Mucosa of stomach (tissue), 1 donor: ENCODE results near the gene CD2AP.

Experiments
- H3K27me3 ChIP-seq: one replicate; pipeline ENCODE4 v1.7.0; 2013; ENCODE audit warnings: mild to moderate bottlenecking, low read length; ENCODE audit not compliant: control insufficient read depth, insufficient read depth
- H3K36me3 ChIP-seq: one replicate; pipeline ENCODE4 v1.7.0; 2013; ENCODE audit warnings: low read length; ENCODE audit not compliant: control insufficient read depth, insufficient read depth
- H3K4me1 ChIP-seq: one replicate; pipeline ENCODE4 v1.7.0; 2013; ENCODE audit warnings: mild to moderate bottlenecking, low read length; ENCODE audit not compliant: control insufficient read depth, insufficient read depth
- H3K4me3 ChIP-seq: one replicate; pipeline ENCODE4 v1.7.0; 2013; ENCODE audit warnings: low read length
- H3K9ac ChIP-seq: one replicate; pipeline ENCODE4 v1.7.0; 2013; ENCODE audit warnings: mild to moderate bottlenecking, low read length, moderate library complexity
- H3K9me3 ChIP-seq: one replicate; pipeline ENCODE4 v1.7.0; 2013; ENCODE audit warnings: mild to moderate bottlenecking, low read length, moderate library complexity; ENCODE audit not compliant: control insufficient read depth
- donor health status: Pancreatic carcinoma.

The CD2AP gene

GRCh38 chr6:47447722-47448121 lies 29.9 kb upstream of the CD2AP start:
- Histone ChIP-seq H3K4me3 (no peak overlapping the region), H3K9me3 (no peaks in the 10 kb centered on the region), H3K9ac (no peak overlapping the region), H3K36me3 (no peaks in the 10 kb centered on the region), H3K27me3 (no peaks in the 10 kb centered on the region), H3K4me1 (no peaks in the 10 kb centered on the region)

GRCh38 chr6:47451162-47451561 lies 26.4 kb upstream of the CD2AP start:
- Histone ChIP-seq H3K4me1 (peaks cover 8% of the 10 kb centered on the region), H3K36me3 (no peaks in the 10 kb centered on the region), H3K9ac (no peak overlapping the region), H3K9me3 (no peaks in the 10 kb centered on the region), H3K27me3 (no peaks in the 10 kb centered on the region), H3K4me3 (no peak overlapping the region)

GRCh38 chr6:47452899-47453298 lies 24.7 kb upstream of the CD2AP start:
- H3K36me3 ChIP-seq = no peaks in the 10 kb centered on the region

GRCh38 chr6:47453372-47453936 lies 24.1 kb upstream of the CD2AP start:
- Histone ChIP-seq H3K4me3 (no peak overlapping the region), H3K9me3 (no peaks in the 10 kb centered on the region), H3K4me1 (peaks cover 10% of the 10 kb centered on the region), H3K9ac (no peak overlapping the region), H3K27me3 (no peaks in the 10 kb centered on the region), H3K36me3 (no peaks in the 10 kb centered on the region)

More at GRCh38 chr6:47452899-47453298, 24.7 kb upstream of the CD2AP start:
- H3K4me1 ChIP-seq = peaks cover 10% of the 10 kb centered on the region
- H3K9ac ChIP-seq = no peak overlapping the region
- no peaks in the 10 kb centered on the region for H3K9me3 ChIP-seq
- H3K27me3 ChIP-seq = no peaks in the 10 kb centered on the region
- no peak overlapping the region for H3K4me3 ChIP-seq

- Histone ChIP-seq H3K9me3 (no peaks in the 10 kb centered on the region), H3K27me3 (no peaks in the 10 kb centered on the region), H3K4me3 (no peak overlapping the region), H3K36me3 (no peaks in the 10 kb centered on the region), H3K9ac (no peak overlapping the region), H3K4me1 (peaks cover 10% of the 10 kb centered on the region)
Measured at GRCh38 chr6:47454713-47455396, 22.7 kb upstream of the CD2AP start.

- no peaks in the 10 kb centered on the region for H3K27me3 ChIP-seq
- H3K4me1 ChIP-seq = peaks cover 12% of the 10 kb centered on the region
- no peaks in the 10 kb centered on the region for H3K9me3 ChIP-seq
Measured at GRCh38 chr6:47455533-47456209, 21.9 kb upstream of the CD2AP start.

GRCh38 chr6:47456536-47456975 lies 21.0 kb upstream of the CD2AP start:
- Histone ChIP-seq H3K27me3 (no peaks in the 10 kb centered on the region), H3K9ac (no peak overlapping the region), H3K4me3 (no peak overlapping the region), H3K4me1 (peaks cover 16% of the 10 kb centered on the region), H3K9me3 (no peaks in the 10 kb centered on the region), H3K36me3 (no peaks in the 10 kb centered on the region)

More at GRCh38 chr6:47455533-47456209, 21.9 kb upstream of the CD2AP start:
- H3K36me3 ChIP-seq = no peaks in the 10 kb centered on the region
- no peak overlapping the region for H3K9ac ChIP-seq
- no peak overlapping the region for H3K4me3 ChIP-seq

- Histone ChIP-seq H3K9ac (no peak overlapping the region), H3K4me1 (peaks cover 16% of the 10 kb centered on the region), H3K27me3 (no peaks in the 10 kb centered on the region), H3K4me3 (no peak overlapping the region), H3K9me3 (no peaks in the 10 kb centered on the region), H3K36me3 (no peaks in the 10 kb centered on the region)
Measured at GRCh38 chr6:47457370-47457769, 20.2 kb upstream of the CD2AP start.

- no peak overlapping the region for H3K4me3 ChIP-seq
- H3K9me3 ChIP-seq = no peaks in the 10 kb centered on the region
Measured at GRCh38 chr6:47464052-47464451, 13.5 kb upstream of the CD2AP start.

GRCh38 chr6:47465117-47465516 lies 12.5 kb upstream of the CD2AP start:
- no peak overlapping the region for H3K4me3 ChIP-seq
- peaks cover 19% of the 10 kb centered on the region for H3K4me1 ChIP-seq
- no peak overlapping the region for H3K9ac ChIP-seq
- H3K36me3 ChIP-seq = no peaks in the 10 kb centered on the region
- no peaks in the 10 kb centered on the region for H3K9me3 ChIP-seq
- no peaks in the 10 kb centered on the region for H3K27me3 ChIP-seq

More at GRCh38 chr6:47464052-47464451, 13.5 kb upstream of the CD2AP start:
- Histone ChIP-seq H3K36me3 (no peaks in the 10 kb centered on the region), H3K9ac (no peak overlapping the region), H3K4me1 (peaks cover 19% of the 10 kb centered on the region), H3K27me3 (no peaks in the 10 kb centered on the region)

- H3K27me3 ChIP-seq = no peaks in the 10 kb centered on the region
- no peaks in the 10 kb centered on the region for H3K9me3 ChIP-seq
- H3K4me3 ChIP-seq = no peak overlapping the region
- no peak overlapping the region for H3K9ac ChIP-seq
- H3K4me1 ChIP-seq = peaks cover 7% of the 10 kb centered on the region
- no peaks in the 10 kb centered on the region for H3K36me3 ChIP-seq
Measured at GRCh38 chr6:47471911-47472310, 5.7 kb upstream of the CD2AP start.

- no peaks in the 10 kb centered on the region for H3K36me3 ChIP-seq
- H3K9me3 ChIP-seq = no peaks in the 10 kb centered on the region
- H3K4me1 ChIP-seq = peaks cover 4% of the 10 kb centered on the region
- no peak overlapping the region for H3K9ac ChIP-seq
- no peaks in the 10 kb centered on the region for H3K27me3 ChIP-seq
- no peak overlapping the region for H3K4me3 ChIP-seq
Measured at GRCh38 chr6:47473791-47474346, 3.7 kb upstream of the CD2AP start.
